OCI-LY3 (cell line): ENCODE results near the gene MVK.

Experiments
- EZH2phosphoT487 ChIP-seq: fragments of 200-600 bp; shearing (Covaris generic); IDR thresholded peaks from 2 replicates; pipeline ENCODE4 v1.6.1; 2018; ENCODE audit warnings: antibody characterized with exemption, mixed run types, low read depth
- TF ChIP-seq, protein P1 (sequence below): fragments of 200-600, 300-600 bp; sonication (generic); IDR thresholded peaks from 2 replicates; pipeline ENCODE4 v1.5.1; 2014; ENCODE audit warnings: antibody characterized with exemption, low read length, low read depth

DNA sequence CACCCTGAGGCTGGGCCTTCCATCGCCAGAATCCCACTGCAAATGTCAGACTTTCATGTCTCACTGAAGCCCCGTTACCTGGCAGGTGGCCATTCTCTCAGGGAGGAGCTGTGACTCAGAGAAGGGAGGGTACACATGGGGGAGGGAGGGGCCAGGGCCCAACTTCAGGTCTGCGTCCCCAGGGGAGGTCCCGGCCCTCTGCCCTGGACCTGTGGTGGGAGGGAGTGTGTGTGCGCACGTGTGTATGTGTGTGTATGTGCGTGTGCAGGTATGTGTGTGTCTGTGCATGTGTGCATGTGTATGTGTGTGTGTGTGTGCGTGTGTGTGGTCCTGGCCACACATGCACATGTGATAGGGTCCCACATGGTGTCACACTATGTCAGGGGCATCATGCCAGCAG, 50.9 kb downstream of the MVK start:
- TF ChIP-seq, protein P1, sequence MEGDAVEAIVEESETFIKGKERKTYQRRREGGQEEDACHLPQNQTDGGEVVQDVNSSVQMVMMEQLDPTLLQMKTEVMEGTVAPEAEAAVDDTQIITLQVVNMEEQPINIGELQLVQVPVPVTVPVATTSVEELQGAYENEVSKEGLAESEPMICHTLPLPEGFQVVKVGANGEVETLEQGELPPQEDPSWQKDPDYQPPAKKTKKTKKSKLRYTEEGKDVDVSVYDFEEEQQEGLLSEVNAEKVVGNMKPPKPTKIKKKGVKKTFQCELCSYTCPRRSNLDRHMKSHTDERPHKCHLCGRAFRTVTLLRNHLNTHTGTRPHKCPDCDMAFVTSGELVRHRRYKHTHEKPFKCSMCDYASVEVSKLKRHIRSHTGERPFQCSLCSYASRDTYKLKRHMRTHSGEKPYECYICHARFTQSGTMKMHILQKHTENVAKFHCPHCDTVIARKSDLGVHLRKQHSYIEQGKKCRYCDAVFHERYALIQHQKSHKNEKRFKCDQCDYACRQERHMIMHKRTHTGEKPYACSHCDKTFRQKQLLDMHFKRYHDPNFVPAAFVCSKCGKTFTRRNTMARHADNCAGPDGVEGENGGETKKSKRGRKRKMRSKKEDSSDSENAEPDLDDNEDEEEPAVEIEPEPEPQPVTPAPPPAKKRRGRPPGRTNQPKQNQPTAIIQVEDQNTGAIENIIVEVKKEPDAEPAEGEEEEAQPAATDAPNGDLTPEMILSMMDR, result no peak
- TF ChIP-seq EZH2phosphoT487, result no peak
